Keratinocyte (primary cell): ENCODE measurements around the gene FUT7. TPM values are rescaled to one million over a fixed set of nuclear protein-coding genes. Genes with fewer than 3 reads are reported as not detected.

Experiments used
- DNase-seq: peaks from one replicate; pipeline ENCODE4 v3.0.0-alpha.2; 2011; ENCODE audit warnings: low read depth, missing footprints, low spot score
- FAIRE-seq: peaks from 2 replicates; lab custom pipeline; 2011; peaks lifted over from hg19 to GRCh38; lab: Jason Lieb, UNC
- H2AFZ ChIP-seq: 2 replicates; pipeline ENCODE4 v1.6.0; 2012; ENCODE audit warnings: low read length, control low read depth, inconsistent platforms; ENCODE audit not compliant: control insufficient read depth
- H3K27ac ChIP-seq: 2 replicates; pipeline ENCODE4 v1.5.1; 2011; ENCODE audit warnings: low read length; ENCODE audit not compliant: control insufficient read depth, insufficient read depth
- H3K27me3 ChIP-seq: 3 replicates; pipeline ENCODE4 v1.6.0; 2011; ENCODE audit warnings: low read length; ENCODE audit not compliant: control insufficient read depth, insufficient read depth; ENCODE audit errors: extremely low read depth
- H3K36me3 ChIP-seq, 2 experiments: 2 replicates in 1 of 2; 3 replicates in 1 of 2; pipeline ENCODE4 v1.5.1; 2011; ENCODE audit warnings: low read length in 2 of 2, mild to moderate bottlenecking in 1 of 2; ENCODE audit not compliant: control insufficient read depth in 2 of 2, insufficient read depth in 2 of 2; ENCODE audit errors: extremely low read depth in 1 of 2
- H3K4me1 ChIP-seq: 3 replicates; pipeline ENCODE4 v1.5.1; 2011; ENCODE audit warnings: low read length; ENCODE audit not compliant: control insufficient read depth, insufficient read depth; ENCODE audit errors: extremely low read depth
- H3K4me2 ChIP-seq: 3 replicates; pipeline ENCODE4 v1.6.0; 2011; ENCODE audit warnings: low read depth, low read length; ENCODE audit not compliant: control insufficient read depth, insufficient read depth; ENCODE audit errors: extremely low read depth
- H3K4me3 ChIP-seq, 3 experiments: fragments of 200-600 bp in 1 of 3; sonication (generic) in 1 of 3; 2 replicates in 2 of 3; 3 replicates in 1 of 3; pipeline ENCODE4 v1.5.1; 2011 to 2016; ENCODE audit warnings: low read length in 3 of 3, mild to moderate bottlenecking in 3 of 3, control low read depth in 2 of 3, inconsistent platforms in 1 of 3, low read depth in 1 of 3, mixed read lengths in 1 of 3, mixed run types in 1 of 3, moderate library complexity in 1 of 3; ENCODE audit not compliant: control insufficient read depth in 2 of 3, insufficient read depth in 2 of 3; ENCODE audit errors: extremely low read depth in 1 of 3
- H3K79me2 ChIP-seq: 2 replicates; pipeline ENCODE4 v1.6.0; 2012; ENCODE audit warnings: low read length; ENCODE audit not compliant: control insufficient read depth, insufficient read depth
- H3K9ac ChIP-seq: 3 replicates; pipeline ENCODE4 v1.6.0; 2011; ENCODE audit warnings: low read length; ENCODE audit not compliant: control insufficient read depth, insufficient read depth; ENCODE audit errors: extremely low read depth
- H3K9me1 ChIP-seq: 3 replicates; pipeline ENCODE4 v1.6.0; 2011; ENCODE audit warnings: low read length; ENCODE audit not compliant: control insufficient read depth, insufficient read depth; ENCODE audit errors: extremely low read depth
- H3K9me3 ChIP-seq: 2 replicates; pipeline ENCODE4 v1.5.1; 2012; ENCODE audit warnings: low read depth, low read length; ENCODE audit not compliant: control insufficient read depth
- H4K20me1 ChIP-seq: 3 replicates; pipeline ENCODE4 v1.6.0; 2011; ENCODE audit warnings: low read length; ENCODE audit not compliant: control insufficient read depth, insufficient read depth; ENCODE audit errors: extremely low read depth
- CTCF ChIP-seq, 3 experiments: IDR thresholded peaks in 1 of 3; conservative IDR thresholded peaks in 1 of 3; optimal IDR thresholded peaks in 1 of 3; 2 replicates in 2 of 3; 3 replicates in 1 of 3; pipeline versions ENCODE3 to v1.5.1; 2011; ENCODE audit warnings: low read length in 3 of 3, mild to moderate bottlenecking in 3 of 3, moderate library complexity in 2 of 3, control low read depth in 1 of 3, inconsistent platforms in 1 of 3; ENCODE audit not compliant: insufficient read depth in 2 of 3; ENCODE audit errors: extremely low read depth in 1 of 3
- EZH2 ChIP-seq: IDR thresholded peaks from one replicate; pipeline ENCODE4 v1.6.1; 2012; ENCODE audit warnings: inconsistent platforms, mild to moderate bottlenecking, low read length, moderate library complexity
- dilution Hi-C: fragments of 300-500 bp; cut with MboI; formaldehyde crosslinking; loops from one replicate; pipeline ENCODE4 v1.7.0; 2020; ENCODE audit warnings: low sequenced_read_pairs; ENCODE audit not compliant: extremely low pct_ligation_motif_present
- polyA plus RNA-seq, 5 experiments: library from polyadenylated mRNA; depleted of rRNA in 3 of 5; stranded (reverse) in 3 of 5; stranded (forward) in 1 of 5; unstranded in 1 of 5; fragments of >200 nt; gene quantifications; 1 replicate in 1 of 5; 2 replicates in 3 of 5; 3 replicates in 1 of 5; pipeline versions ENCODE4 v1.2.1 to v1.2.3, GENCODE V29; 2011 to 2012; ENCODE audit warnings: missing spikeins in 2 of 5, low read depth in 1 of 5, low replicate concordance in 1 of 5

FUT7 gene
- polyA plus RNA-seq, 1 donor (not counting 4 experiments of a cell fraction or from before 2014, with no cell fraction given) = not detected

DNA sequence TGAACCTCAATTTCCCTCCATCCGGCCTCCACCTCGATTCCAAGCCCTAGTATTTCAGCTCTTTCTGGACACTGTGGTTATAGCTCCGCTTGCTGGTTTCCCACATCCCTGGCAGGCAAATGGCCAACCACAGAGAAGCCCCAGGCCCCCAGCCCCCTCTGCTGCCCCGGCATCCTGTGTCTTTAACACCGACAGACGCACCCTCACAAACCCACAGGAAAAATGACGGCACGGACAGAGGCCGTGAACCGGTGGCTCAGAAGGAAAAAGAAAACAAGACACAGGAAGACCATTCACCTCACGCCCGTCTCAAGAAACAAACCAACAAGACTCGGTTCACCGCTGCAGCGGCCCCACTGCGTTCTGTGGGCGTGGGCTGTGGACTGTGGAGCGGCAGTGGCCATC lies 34.1 kb downstream of the FUT7 start:
- no peaks in the 10 kb centered on the region for H3K27me3 ChIP-seq
- H2AFZ ChIP-seq = no peak overlapping the region
- no peak overlapping the region for H3K9ac ChIP-seq
- H4K20me1 ChIP-seq = peaks cover 3% of the 10 kb centered on the region
- H3K4me2 ChIP-seq = no peak overlapping the region
- H3K4me1 ChIP-seq = peaks cover 44% of the 10 kb centered on the region
- H3K79me2 ChIP-seq = no peaks in the 10 kb centered on the region
- FAIRE-seq (no peak), DNase-seq (no peak)
- H3K27ac ChIP-seq = no peak overlapping the region
- H3K9me3 ChIP-seq = no peaks in the 10 kb centered on the region
- H3K9me1 ChIP-seq = no peaks in the 10 kb centered on the region
- no peak overlapping the region for H3K4me3 ChIP-seq
- dilution Hi-C loops = no loop called here
- peaks cover 0 to 10% of the 10 kb centered on the region in 2 experiments for H3K36me3 ChIP-seq
- no peak for TF ChIP-seq EZH2
- TF ChIP-seq CTCF (optimal IDR thresholded peaks at IDR 0.05 in 1 of 3, IDR thresholded peaks at IDR 0.05 in 1 of 3, conservative IDR thresholded peaks at IDR 0.05 in 1 of 3; ENCODE audit: extremely low read depth in 1 of 3, insufficient read depth in 2 of 3, low read length in 3 of 3) = no peak

DNA sequence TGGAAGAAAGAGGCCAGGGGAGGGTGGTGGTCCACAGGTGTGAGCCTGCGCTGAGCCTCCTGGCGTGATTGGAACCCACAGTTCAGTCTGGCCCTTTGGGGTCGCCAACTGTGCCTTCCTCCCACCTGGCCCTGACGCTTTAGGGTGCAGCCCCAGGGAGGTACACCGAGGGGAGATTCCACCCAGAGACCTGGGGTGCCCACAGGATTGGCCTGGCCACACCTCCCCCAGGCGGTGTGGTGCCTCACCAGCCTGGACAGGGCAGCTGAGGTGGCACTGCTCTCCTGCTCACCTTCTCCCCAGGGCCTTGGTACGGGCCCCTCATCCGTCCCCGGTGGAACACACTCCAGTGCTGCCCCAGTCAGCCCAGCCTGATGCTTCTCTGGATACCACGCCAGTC lies 34.5 kb downstream of the FUT7 start:
- peaks cover 49% of the 10 kb centered on the region for H3K4me1 ChIP-seq
- H3K36me3 ChIP-seq = peaks cover 0 to 10% of the 10 kb centered on the region in 2 experiments
- no peak overlapping the region for H3K4me3 ChIP-seq
- no peak overlapping the region for H3K9ac ChIP-seq
- peaks cover 3% of the 10 kb centered on the region for H4K20me1 ChIP-seq
- DNase-seq (no peak), FAIRE-seq (no peak)
- no peak overlapping the region for H3K27ac ChIP-seq
- H3K79me2 ChIP-seq = no peaks in the 10 kb centered on the region
- H3K9me1 ChIP-seq = no peaks in the 10 kb centered on the region
- no peaks in the 10 kb centered on the region for H3K9me3 ChIP-seq
- TF ChIP-seq EZH2 = no peak
- no peak for TF ChIP-seq CTCF (optimal IDR thresholded peaks at IDR 0.05 in 1 of 3, IDR thresholded peaks at IDR 0.05 in 1 of 3, conservative IDR thresholded peaks at IDR 0.05 in 1 of 3; ENCODE audit: extremely low read depth in 1 of 3, insufficient read depth in 2 of 3, low read length in 3 of 3)
- dilution Hi-C loops = no loop called here
- H2AFZ ChIP-seq = no peak overlapping the region
- H3K27me3 ChIP-seq = no peaks in the 10 kb centered on the region
- no peak overlapping the region for H3K4me2 ChIP-seq
